ENCODE results near the gene WAC. TPM values are rescaled to one million over a fixed set of nuclear protein-coding genes. Genes with fewer than 3 reads are reported as not detected.

WAC gene
- polyA plus RNA-seq, 1 of the 3 experiments (the other 2 are of a cell fraction): 31.1 TPM

DNA sequence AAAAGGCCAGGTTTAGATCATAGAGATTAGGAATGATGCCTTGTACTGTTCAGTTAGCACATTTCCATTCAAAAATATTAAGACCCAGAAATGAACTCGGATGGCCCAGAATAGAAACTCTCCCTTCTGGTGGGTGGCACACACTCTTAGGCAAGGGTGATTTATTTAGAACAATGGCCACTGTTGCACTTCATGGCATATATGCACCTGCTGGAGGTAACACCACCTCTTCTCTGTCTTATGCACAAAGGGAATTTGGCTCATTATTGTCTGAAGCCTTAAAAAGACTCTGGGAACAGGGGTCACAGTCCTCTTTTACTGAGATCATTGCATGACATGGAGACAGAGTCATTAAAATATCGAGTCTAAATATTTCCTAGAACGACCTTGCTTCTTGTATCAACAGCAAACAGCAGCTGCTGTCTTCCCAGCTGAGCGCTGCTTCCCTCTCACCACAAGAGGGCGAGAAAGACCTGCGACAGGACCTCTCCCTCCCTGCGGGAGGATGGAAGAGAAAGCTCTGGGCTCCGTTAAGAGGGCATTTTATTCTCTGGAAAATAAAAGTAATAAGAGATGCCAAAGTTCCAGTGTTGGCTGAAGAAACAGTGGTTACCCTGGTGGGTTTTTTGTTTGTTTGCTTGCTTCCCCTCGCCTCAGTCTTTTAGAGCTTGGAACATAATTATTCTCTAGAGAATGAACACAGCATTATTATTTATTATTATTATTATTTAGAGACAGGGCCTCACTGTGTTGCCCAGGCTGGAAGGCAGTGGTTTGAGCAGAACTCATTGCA, 130.9 kb downstream of the WAC start (continued):
- TF ChIP-seq, protein P1, sequence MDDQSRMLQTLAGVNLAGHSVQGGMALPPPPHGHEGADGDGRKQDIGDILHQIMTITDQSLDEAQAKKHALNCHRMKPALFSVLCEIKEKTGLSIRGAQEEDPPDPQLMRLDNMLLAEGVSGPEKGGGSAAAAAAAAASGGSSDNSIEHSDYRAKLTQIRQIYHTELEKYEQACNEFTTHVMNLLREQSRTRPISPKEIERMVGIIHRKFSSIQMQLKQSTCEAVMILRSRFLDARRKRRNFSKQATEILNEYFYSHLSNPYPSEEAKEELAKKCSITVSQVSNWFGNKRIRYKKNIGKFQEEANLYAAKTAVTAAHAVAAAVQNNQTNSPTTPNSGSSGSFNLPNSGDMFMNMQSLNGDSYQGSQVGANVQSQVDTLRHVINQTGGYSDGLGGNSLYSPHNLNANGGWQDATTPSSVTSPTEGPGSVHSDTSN (IDR thresholded peaks at IDR 0.05): no peak
- TF ChIP-seq TAF1 (IDR thresholded peaks at IDR 0.05; ENCODE audit: borderline replicate concordance, low read depth, low read length) (no peak), TCF12 (IDR thresholded peaks at IDR 0.05) (no peak; the same call in 1 of the 2 replicates), ELF1 (IDR thresholded peaks at IDR 0.05) (no peak)

DNA sequence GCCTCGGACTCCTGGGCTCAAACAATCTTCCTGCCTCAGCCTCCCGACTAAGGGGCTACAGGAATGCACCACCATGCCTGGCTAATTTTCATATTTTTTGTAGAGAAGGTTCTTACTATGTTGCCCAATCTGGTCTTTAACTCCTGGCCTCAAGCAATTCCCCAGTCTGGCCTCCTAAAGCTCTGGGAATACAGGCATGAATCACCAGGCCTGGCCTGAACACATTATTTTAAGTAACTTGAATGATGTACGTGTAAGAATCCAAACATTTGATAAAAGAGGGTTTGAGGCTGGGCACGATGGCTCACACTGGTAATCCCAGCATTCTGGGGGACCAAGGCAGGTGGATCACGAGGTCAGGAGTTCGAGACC, 131.4 kb downstream of the WAC start:
- 44% methylated on average over 6 of the region's 6 CpGs for WGBS (ENCODE audit: low lambda C conversion rate)
- no peak overlapping the region for H3K27ac ChIP-seq (ENCODE audit: low read depth in 2 of 2, low read length in 1 of 2)
- H3K9me2 ChIP-seq: no peaks in the 10 kb centered on the region
- peaks cover 9% of the 10 kb centered on the region; the same call in 1 of the 2 replicates for H3K27me3 ChIP-seq (ENCODE audit: insufficient read depth)
- ChIA-PET CTCF (interaction anchor here (0.5 to 8.8 kb wide), 103 partner anchors 8 to 849 kb away, joined by 3 to 133 read pairs (median 4); partner anchors contain the start of gene BAMBI), POLR2A (no interaction called here)
- no peaks in the 10 kb centered on the region for H3F3A ChIP-seq (replicated peaks; ENCODE audit: insufficient read depth)
- DNase-seq: no peak
- no peak overlapping the region for H2AFZ ChIP-seq (ENCODE audit: low read depth)
- H4K20me1 ChIP-seq (ENCODE audit: insufficient read depth): no peaks in the 10 kb centered on the region
- H3K4me2 ChIP-seq: no peak overlapping the region
- H3K9me3 ChIP-seq: no peaks in the 10 kb centered on the region
- no peaks in the 10 kb centered on the region; a peak in 1 of 4 replicates for H3K4me1 ChIP-seq (ENCODE audit: control insufficient read depth in 1 of 2, insufficient read depth in 2 of 2, low read depth in 1 of 2, low read length in 1 of 2)
- H3K79me2 ChIP-seq (ENCODE audit: insufficient read depth): no peaks in the 10 kb centered on the region
- no peaks in the 10 kb centered on the region for H3K36me3 ChIP-seq (replicated peaks in 1 of 2; ENCODE audit: control insufficient read depth in 1 of 2, insufficient read depth in 2 of 2, low read length in 1 of 2)
- no peak overlapping the region for H3K9ac ChIP-seq
- TF ChIP-seq TAF1 (IDR thresholded peaks at IDR 0.05; ENCODE audit: borderline replicate concordance, low read depth, low read length) (no peak), RCOR1 (IDR thresholded peaks at IDR 0.05; ENCODE audit: low read length) (no peak), POLR2AphosphoS5 (IDR thresholded peaks at IDR 0.05; ENCODE audit: low read depth, low read length) (no peak), NFIC (IDR thresholded peaks at IDR 0.05; ENCODE audit: borderline replicate concordance) (no peak), GATA2 (CRISPR knock-in tag; IDR thresholded peaks at IDR 0.05) (no peak), TCF12 (IDR thresholded peaks at IDR 0.05) (no peak), JUND (IDR thresholded peaks at IDR 0.05) (no peak), MEF2A (IDR thresholded peaks at IDR 0.05; ENCODE audit: borderline replicate concordance, low read depth) (no peak), EP300 (IDR thresholded peaks at IDR 0.05; ENCODE audit: borderline replicate concordance in 1 of 2, low read depth in 1 of 2, low read length in 1 of 2) (no peak), GABPA (IDR thresholded peaks at IDR 0.05; ENCODE audit: low read depth) (no peak), FOSL2 (IDR thresholded peaks at IDR 0.05; ENCODE audit: borderline replicate concordance, low read depth) (no peak), MXI1 (IDR thresholded peaks at IDR 0.05; ENCODE audit: low read depth, low read length) (no peak), CHD2 (IDR thresholded peaks at IDR 0.05; ENCODE audit: low read length, partially characterized antibody) (no peak)
- TF ChIP-seq, protein P2, sequence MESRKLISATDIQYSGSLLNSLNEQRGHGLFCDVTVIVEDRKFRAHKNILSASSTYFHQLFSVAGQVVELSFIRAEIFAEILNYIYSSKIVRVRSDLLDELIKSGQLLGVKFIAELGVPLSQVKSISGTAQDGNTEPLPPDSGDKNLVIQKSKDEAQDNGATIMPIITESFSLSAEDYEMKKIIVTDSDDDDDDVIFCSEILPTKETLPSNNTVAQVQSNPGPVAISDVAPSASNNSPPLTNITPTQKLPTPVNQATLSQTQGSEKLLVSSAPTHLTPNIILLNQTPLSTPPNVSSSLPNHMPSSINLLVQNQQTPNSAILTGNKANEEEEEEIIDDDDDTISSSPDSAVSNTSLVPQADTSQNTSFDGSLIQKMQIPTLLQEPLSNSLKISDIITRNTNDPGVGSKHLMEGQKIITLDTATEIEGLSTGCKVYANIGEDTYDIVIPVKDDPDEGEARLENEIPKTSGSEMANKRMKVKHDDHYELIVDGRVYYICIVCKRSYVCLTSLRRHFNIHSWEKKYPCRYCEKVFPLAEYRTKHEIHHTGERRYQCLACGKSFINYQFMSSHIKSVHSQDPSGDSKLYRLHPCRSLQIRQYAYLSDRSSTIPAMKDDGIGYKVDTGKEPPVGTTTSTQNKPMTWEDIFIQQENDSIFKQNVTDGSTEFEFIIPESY (IDR thresholded peaks at IDR 0.05; ENCODE audit: borderline replicate concordance, low read depth): no peak
- TF ChIP-seq, protein P3, sequence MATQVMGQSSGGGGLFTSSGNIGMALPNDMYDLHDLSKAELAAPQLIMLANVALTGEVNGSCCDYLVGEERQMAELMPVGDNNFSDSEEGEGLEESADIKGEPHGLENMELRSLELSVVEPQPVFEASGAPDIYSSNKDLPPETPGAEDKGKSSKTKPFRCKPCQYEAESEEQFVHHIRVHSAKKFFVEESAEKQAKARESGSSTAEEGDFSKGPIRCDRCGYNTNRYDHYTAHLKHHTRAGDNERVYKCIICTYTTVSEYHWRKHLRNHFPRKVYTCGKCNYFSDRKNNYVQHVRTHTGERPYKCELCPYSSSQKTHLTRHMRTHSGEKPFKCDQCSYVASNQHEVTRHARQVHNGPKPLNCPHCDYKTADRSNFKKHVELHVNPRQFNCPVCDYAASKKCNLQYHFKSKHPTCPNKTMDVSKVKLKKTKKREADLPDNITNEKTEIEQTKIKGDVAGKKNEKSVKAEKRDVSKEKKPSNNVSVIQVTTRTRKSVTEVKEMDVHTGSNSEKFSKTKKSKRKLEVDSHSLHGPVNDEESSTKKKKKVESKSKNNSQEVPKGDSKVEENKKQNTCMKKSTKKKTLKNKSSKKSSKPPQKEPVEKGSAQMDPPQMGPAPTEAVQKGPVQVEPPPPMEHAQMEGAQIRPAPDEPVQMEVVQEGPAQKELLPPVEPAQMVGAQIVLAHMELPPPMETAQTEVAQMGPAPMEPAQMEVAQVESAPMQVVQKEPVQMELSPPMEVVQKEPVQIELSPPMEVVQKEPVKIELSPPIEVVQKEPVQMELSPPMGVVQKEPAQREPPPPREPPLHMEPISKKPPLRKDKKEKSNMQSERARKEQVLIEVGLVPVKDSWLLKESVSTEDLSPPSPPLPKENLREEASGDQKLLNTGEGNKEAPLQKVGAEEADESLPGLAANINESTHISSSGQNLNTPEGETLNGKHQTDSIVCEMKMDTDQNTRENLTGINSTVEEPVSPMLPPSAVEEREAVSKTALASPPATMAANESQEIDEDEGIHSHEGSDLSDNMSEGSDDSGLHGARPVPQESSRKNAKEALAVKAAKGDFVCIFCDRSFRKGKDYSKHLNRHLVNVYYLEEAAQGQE (IDR thresholded peaks at IDR 0.05; ENCODE audit: low read depth, low read length): no peak
- TF ChIP-seq, protein P4, sequence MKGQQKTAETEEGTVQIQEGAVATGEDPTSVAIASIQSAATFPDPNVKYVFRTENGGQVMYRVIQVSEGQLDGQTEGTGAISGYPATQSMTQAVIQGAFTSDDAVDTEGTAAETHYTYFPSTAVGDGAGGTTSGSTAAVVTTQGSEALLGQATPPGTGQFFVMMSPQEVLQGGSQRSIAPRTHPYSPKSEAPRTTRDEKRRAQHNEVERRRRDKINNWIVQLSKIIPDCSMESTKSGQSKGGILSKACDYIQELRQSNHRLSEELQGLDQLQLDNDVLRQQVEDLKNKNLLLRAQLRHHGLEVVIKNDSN (IDR thresholded peaks at IDR 0.05; ENCODE audit: borderline replicate concordance, low read depth): no peak
- TF ChIP-seq, protein P5, sequence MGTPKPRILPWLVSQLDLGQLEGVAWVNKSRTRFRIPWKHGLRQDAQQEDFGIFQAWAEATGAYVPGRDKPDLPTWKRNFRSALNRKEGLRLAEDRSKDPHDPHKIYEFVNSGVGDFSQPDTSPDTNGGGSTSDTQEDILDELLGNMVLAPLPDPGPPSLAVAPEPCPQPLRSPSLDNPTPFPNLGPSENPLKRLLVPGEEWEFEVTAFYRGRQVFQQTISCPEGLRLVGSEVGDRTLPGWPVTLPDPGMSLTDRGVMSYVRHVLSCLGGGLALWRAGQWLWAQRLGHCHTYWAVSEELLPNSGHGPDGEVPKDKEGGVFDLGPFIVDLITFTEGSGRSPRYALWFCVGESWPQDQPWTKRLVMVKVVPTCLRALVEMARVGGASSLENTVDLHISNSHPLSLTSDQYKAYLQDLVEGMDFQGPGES (IDR thresholded peaks at IDR 0.05; ENCODE audit: low read depth, low read length): no peak
- TF ChIP-seq, protein P6, sequence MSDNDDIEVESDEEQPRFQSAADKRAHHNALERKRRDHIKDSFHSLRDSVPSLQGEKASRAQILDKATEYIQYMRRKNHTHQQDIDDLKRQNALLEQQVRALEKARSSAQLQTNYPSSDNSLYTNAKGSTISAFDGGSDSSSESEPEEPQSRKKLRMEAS (IDR thresholded peaks at IDR 0.05; ENCODE audit: low read depth): no peak
- no peak overlapping the region for H3K4me3 ChIP-seq (ENCODE audit: low read depth in 2 of 2, low read length in 1 of 2)

Data from SK-N-SH (cell line).